SU-DHL-6 (cell line): ENCODE results near the gene MXD1.
A peak's percentile ranks its signal among the peaks of the same experiment; 100 is the strongest.

Experiments used
- H2AFZ ChIP-seq: fragments of 200-600 bp; sonication (generic); 2 replicates; pipeline ENCODE4 v1.6.1; 2014; ENCODE audit warnings: low read depth, mild to moderate bottlenecking, moderate library complexity, mixed read lengths, antibody characterized with exemption, low read length; ENCODE audit not compliant: severe bottlenecking
- H3F3A ChIP-seq: fragments of 200-600 bp; shearing (Covaris generic); 2 replicates; pipeline ENCODE4 v1.6.0; 2016; ENCODE audit warnings: antibody characterized with exemption, mild to moderate bottlenecking; ENCODE audit not compliant: insufficient read depth
- H3K27ac ChIP-seq: fragments of 200-600 bp; sonication (generic); 2 replicates; pipeline ENCODE4 v1.5.1; 2016; ENCODE audit warnings: low read depth, mild to moderate bottlenecking, low read length, moderate library complexity, mixed read lengths
- H3K27me3 ChIP-seq: fragments of 200-600 bp; sonication (generic), shearing (Covaris generic); 2 replicates; pipeline ENCODE4 v1.6.0; 2014; ENCODE audit warnings: mild to moderate bottlenecking, low read length
- H3K36me3 ChIP-seq: fragments of 200-600 bp; sonication (generic); 2 replicates; pipeline ENCODE4 v1.6.1; 2014; ENCODE audit warnings: mild to moderate bottlenecking, low read length, mixed read lengths
- H3K4me2 ChIP-seq: fragments of 300-600, 200-600 bp; shearing (Covaris generic), sonication (generic); 2 replicates; pipeline ENCODE4 v1.6.0; 2014; ENCODE audit warnings: low read length, low read depth, mild to moderate bottlenecking; ENCODE audit not compliant: poor library complexity, severe bottlenecking
- H3K4me3 ChIP-seq: fragments of 200-600 bp; sonication (generic); 2 replicates; pipeline ENCODE4 v1.5.1; 2014; ENCODE audit warnings: antibody characterized with exemption, low read length, mild to moderate bottlenecking, mixed read lengths; ENCODE audit not compliant: insufficient read depth, poor library complexity, severe bottlenecking
- H3K79me2 ChIP-seq: fragments of 200-600 bp; sonication (generic); 2 replicates; pipeline ENCODE4 v1.6.1; 2014; ENCODE audit warnings: mild to moderate bottlenecking, low read length, moderate library complexity; ENCODE audit not compliant: insufficient read depth
- H3K9ac ChIP-seq: fragments of 200-600 bp; sonication (generic); 2 replicates; pipeline ENCODE4 v1.7.0; 2014; ENCODE audit warnings: mild to moderate bottlenecking, low read length
- H3K9me2 ChIP-seq: fragments of 200-600 bp; sonication (generic); replicated peaks from 2 replicates; pipeline ENCODE4 v1.6.1; 2014; ENCODE audit warnings: low read length; ENCODE audit not compliant: insufficient read depth
- H3K9me3 ChIP-seq: fragments of 200-600 bp; sonication (generic); 2 replicates; pipeline ENCODE4 v1.6.1; 2014; ENCODE audit warnings: low read length, mixed read lengths; ENCODE audit not compliant: insufficient read depth
- H4K20me1 ChIP-seq: fragments of 200-600 bp; sonication (generic); 2 replicates; pipeline ENCODE4 v1.6.1; 2014; ENCODE audit warnings: low read depth, mild to moderate bottlenecking, antibody characterized with exemption, low read length, moderate library complexity, mixed read lengths
- CTCF ChIP-seq: fragments of 200-600 bp; sonication (generic); IDR thresholded peaks from one replicate; pipeline ENCODE4 v1.5.1; 2017; ENCODE audit warnings: antibody characterized with exemption, mild to moderate bottlenecking, low read length, moderate library complexity; ENCODE audit not compliant: insufficient read depth, poor library complexity, severe bottlenecking
- EZH2phosphoT487 ChIP-seq: fragments of 200-600 bp; sonication (generic), shearing (Covaris generic); conservative IDR thresholded peaks from 2 replicates; pipeline ENCODE4 v1.6.1; 2018; ENCODE audit warnings: mild to moderate bottlenecking, antibody characterized with exemption, low read length, moderate library complexity, mixed read lengths

The MXD1 gene

GRCh38 chr2:69914950-69915945, at the start of gene MXD1:
Gene MXD1, plus strand, starts transcription at chr2:69915109. Its CDS starts 222 bp downstream, at chr2:69915331.
- no peaks in the 10 kb centered on the region for H3K79me2 ChIP-seq
- H3K9me3 ChIP-seq, result no peaks in the 10 kb centered on the region
- no peaks in the 10 kb centered on the region for H3K9me2 ChIP-seq
- H4K20me1 ChIP-seq, result no peaks in the 10 kb centered on the region
- H3K36me3 ChIP-seq, result no peaks in the 10 kb centered on the region
- H3K27ac ChIP-seq, result peak within 1 kb of the TSS; percentile 73
- H3K27me3 ChIP-seq, result no peaks in the 10 kb centered on the region
- H3K4me2 ChIP-seq, result peak within 1 kb of the TSS; percentile 89
- no peak for TF ChIP-seq CTCF
- no peak for TF ChIP-seq EZH2phosphoT487
- H3F3A ChIP-seq, result peaks cover 51% of the 10 kb centered on the region
- peak within 1 kb of the TSS; percentile 85 for H3K4me3 ChIP-seq
- peak within 1 kb of the TSS; percentile 52 for H2AFZ ChIP-seq
- peak within 1 kb of the TSS; percentile 88 for H3K9ac ChIP-seq

GRCh38 chr2:69888451-69888850, 26.5 kb upstream of the MXD1 start:
- Histone ChIP-seq H3K27ac (no peak overlapping the region), H3K4me2 (no peak overlapping the region), H3K9me3 (no peaks in the 10 kb centered on the region), H3F3A (no peaks in the 10 kb centered on the region), H3K36me3 (no peaks in the 10 kb centered on the region), H3K4me3 (no peak overlapping the region), H2AFZ (no peak overlapping the region), H4K20me1 (no peaks in the 10 kb centered on the region), H3K79me2 (no peaks in the 10 kb centered on the region), H3K9ac (no peak overlapping the region), H3K27me3 (no peaks in the 10 kb centered on the region), H3K9me2 (no peaks in the 10 kb centered on the region)
- TF ChIP-seq CTCF, result no peak
- no peak for TF ChIP-seq EZH2phosphoT487

GRCh38 chr2:69889302-69889701, 25.6 kb upstream of the MXD1 start:
- H2AFZ ChIP-seq, result no peak overlapping the region
- H3K4me3 ChIP-seq, result no peak overlapping the region
- no peak overlapping the region for H3K4me2 ChIP-seq
- H3K9me3 ChIP-seq, result no peaks in the 10 kb centered on the region
- TF ChIP-seq CTCF (no peak), EZH2phosphoT487 (no peak)
- no peaks in the 10 kb centered on the region for H3K36me3 ChIP-seq
- no peaks in the 10 kb centered on the region for H3K27me3 ChIP-seq
- H3K9me2 ChIP-seq, result no peaks in the 10 kb centered on the region
- no peaks in the 10 kb centered on the region for H4K20me1 ChIP-seq
- no peak overlapping the region for H3K27ac ChIP-seq
- H3K9ac ChIP-seq, result no peak overlapping the region
- peaks cover 6% of the 10 kb centered on the region for H3K79me2 ChIP-seq
- H3F3A ChIP-seq, result no peaks in the 10 kb centered on the region
